GM12892 (cell line): ENCODE data around the gene GALR1.

Source experiments
- POLR2AphosphoS5 ChIP-seq: IDR thresholded peaks from 2 replicates; pipeline ENCODE4 v1.6.1; 2011; ENCODE audit warnings: low read depth, low read length, control low read depth
- TAF1 ChIP-seq: IDR thresholded peaks from 2 replicates; pipeline ENCODE4 v1.6.1; 2011; ENCODE audit warnings: low read depth, mild to moderate bottlenecking, control low read depth, low read length, borderline replicate concordance

GRCh38 chr18:77267969-77268368 lies 18.3 kb downstream of the GALR1 start:
- TF ChIP-seq TAF1 (no peak), POLR2AphosphoS5 (no peak)
